H1 (cell line): ENCODE measurements around the gene SNAPC2. TPM values are rescaled to one million over a fixed set of nuclear protein-coding genes. Genes with fewer than 3 reads are reported as not detected.

Source experiments
- CTCF ChIA-PET: fragments of 300-600 bp; sonication (Branson Sonifier 250); formaldehyde crosslinking; loops from one replicate; lab custom pipeline; 2021; ENCODE audit not compliant: partially characterized antibody; lab: Charles Lee
- POLR2A ChIA-PET: fragments of 300-600 bp; sonication (Branson Sonifier 250); formaldehyde crosslinking; loops from one replicate; lab custom pipeline; 2021; ENCODE audit warnings: inconsistent platforms; ENCODE audit not compliant: partially characterized antibody; lab: Charles Lee
- DNase-seq, 2 experiments: peaks; one replicate each; pipeline versions ENCODE4 v3.0.0 to v3.0.0-alpha.2; 2010 to 2022; ENCODE audit warnings: low spot score in 2 of 2, low read depth in 1 of 2, mixed read lengths in 1 of 2
- FAIRE-seq: peaks from 2 replicates; lab custom pipeline; 2011; peaks lifted over from hg19 to GRCh38; lab: Jason Lieb, UNC
- H2AFZ ChIP-seq: 2 replicates; pipeline ENCODE4 v1.8.1; 2012; ENCODE audit warnings: low read length, inconsistent platforms
- H2AK5ac ChIP-seq: 2 replicates; pipeline ENCODE4 v1.6.1; 2013; ENCODE audit warnings: low read depth, low read length
- H2BK120ac ChIP-seq: replicated peaks from 2 replicates; pipeline ENCODE3; 2013; ENCODE audit warnings: low read depth, low read length, inconsistent platforms
- H2BK12ac ChIP-seq: 2 replicates; pipeline ENCODE4 v1.6.1; 2013; ENCODE audit warnings: low read depth, low read length
- H2BK15ac ChIP-seq: 2 replicates; pipeline ENCODE4 v1.6.1; 2013; ENCODE audit warnings: low read length
- H2BK20ac ChIP-seq: 2 replicates; pipeline ENCODE4 v1.6.1; 2013; ENCODE audit warnings: low read length
- H2BK5ac ChIP-seq: 2 replicates; pipeline ENCODE4 v1.6.1; 2013; ENCODE audit warnings: low read depth, low read length
- H3K14ac ChIP-seq: 2 replicates; pipeline ENCODE4 v1.6.1; 2013; ENCODE audit warnings: inconsistent platforms; ENCODE audit not compliant: insufficient read length
- H3K18ac ChIP-seq: 2 replicates; pipeline ENCODE4 v1.6.1; 2013; ENCODE audit warnings: low read length; ENCODE audit errors: extremely low read depth
- H3K23ac ChIP-seq: 2 replicates; pipeline ENCODE4 v1.6.1; 2013; ENCODE audit warnings: inconsistent platforms; ENCODE audit not compliant: insufficient read length
- H3K23me2 ChIP-seq: 2 replicates; pipeline ENCODE4 v1.6.1; 2013; ENCODE audit warnings: low read depth, low read length
- H3K27ac ChIP-seq: 2 replicates; pipeline ENCODE4 v1.6.1; 2011; ENCODE audit warnings: low read depth, low read length, inconsistent platforms
- H3K27me3 ChIP-seq, 4 experiments: replicated peaks in 1 of 4; 1 replicate in 1 of 4; 2 replicates in 3 of 4; pipeline versions ENCODE4 v1.6.1 to v1.8.1; 2011 to 2013; ENCODE audit warnings: low read length in 3 of 4, mild to moderate bottlenecking in 3 of 4, inconsistent platforms in 2 of 4, mixed read lengths in 2 of 4, moderate library complexity in 1 of 4; ENCODE audit not compliant: control insufficient read depth in 3 of 4, insufficient read depth in 3 of 4; ENCODE audit errors: extremely low read depth in 1 of 4
- H3K36me3 ChIP-seq, 4 experiments: 2 replicates each; pipeline versions ENCODE4 v1.6.1 to v1.8.1; 2011 to 2013; ENCODE audit warnings: mild to moderate bottlenecking in 4 of 4, low read length in 3 of 4, moderate library complexity in 2 of 4, control low read depth in 1 of 4, inconsistent platforms in 1 of 4; ENCODE audit not compliant: insufficient read depth in 4 of 4, control insufficient read depth in 2 of 4
- H3K4ac ChIP-seq: replicated peaks from 2 replicates; pipeline ENCODE3; 2013; ENCODE audit warnings: low read length, low read depth, mixed read lengths, inconsistent platforms; ENCODE audit not compliant: insufficient read length
- H3K4me1 ChIP-seq, 4 experiments: replicated peaks in 1 of 4; 1 replicate in 1 of 4; 2 replicates in 3 of 4; pipeline versions ENCODE4 v1.6.1 to v1.8.1; 2011 to 2013; ENCODE audit warnings: low read length in 3 of 4, inconsistent platforms in 2 of 4, mixed read lengths in 1 of 4; ENCODE audit not compliant: insufficient read depth in 4 of 4, control insufficient read depth in 3 of 4
- H3K4me2 ChIP-seq, 2 experiments: 2 replicates each; pipeline versions ENCODE4 v1.6.1 to v1.8.1; 2011 to 2013; ENCODE audit warnings: low read depth in 2 of 2, low read length in 2 of 2, control low read depth in 1 of 2, inconsistent platforms in 1 of 2, mild to moderate bottlenecking in 1 of 2; ENCODE audit not compliant: insufficient read depth in 1 of 2
- H3K4me3 ChIP-seq, 4 experiments: fragments of 200-600, 300-600 bp in 1 of 4; sonication (generic), shearing (Covaris generic), sonication (Bioruptor Twin) in 1 of 4; 2 replicates each; pipeline versions ENCODE4 v1.5.1 to v1.8.1; 2011 to 2016; ENCODE audit warnings: low read length in 4 of 4, low read depth in 3 of 4, control low read depth in 2 of 4, inconsistent platforms in 2 of 4, mild to moderate bottlenecking in 2 of 4, mixed read lengths in 1 of 4, moderate library complexity in 1 of 4; ENCODE audit not compliant: insufficient read depth in 2 of 4; ENCODE audit errors: extremely low read depth in 1 of 4
- H3K56ac ChIP-seq: replicated peaks from 2 replicates; pipeline ENCODE3; 2013; ENCODE audit warnings: low read depth, mild to moderate bottlenecking, mixed read lengths, low read length, inconsistent platforms; ENCODE audit not compliant: insufficient read length
- H3K79me1 ChIP-seq: 2 replicates; pipeline ENCODE4 v1.6.1; 2013; ENCODE audit warnings: low read depth, low read length, control low read depth
- H3K79me2 ChIP-seq, 2 experiments: 2 replicates each; pipeline versions ENCODE4 v1.6.1 to v1.8.1; 2012 to 2013; ENCODE audit warnings: low read length in 2 of 2, mild to moderate bottlenecking in 2 of 2, inconsistent platforms in 1 of 2; ENCODE audit not compliant: insufficient read depth in 2 of 2, control insufficient read depth in 1 of 2
- H3K9ac ChIP-seq, 4 experiments: replicated peaks in 1 of 4; 1 replicate in 1 of 4; 2 replicates in 3 of 4; pipeline versions ENCODE4 v1.6.1 to v1.8.1; 2011 to 2013; ENCODE audit warnings: low read depth in 3 of 4, low read length in 3 of 4, control low read depth in 2 of 4, mild to moderate bottlenecking in 2 of 4, moderate library complexity in 2 of 4, inconsistent platforms in 1 of 4; ENCODE audit errors: extremely low read depth in 1 of 4
- H3K9me3 ChIP-seq, 2 experiments: 2 replicates each; pipeline versions ENCODE4 v1.6.1 to v1.8.1; 2012 to 2013; ENCODE audit warnings: mild to moderate bottlenecking in 2 of 2, moderate library complexity in 2 of 2, control low read depth in 1 of 2, inconsistent platforms in 1 of 2, low read depth in 1 of 2, low read length in 1 of 2, mixed read lengths in 1 of 2; ENCODE audit not compliant: insufficient read depth in 2 of 2
- H4K20me1 ChIP-seq, 2 experiments: replicated peaks in 1 of 2; 2 replicates each; pipeline versions ENCODE3 to v1.8.1; 2011 to 2013; ENCODE audit warnings: inconsistent platforms in 2 of 2, low read length in 2 of 2, mild to moderate bottlenecking in 1 of 2; ENCODE audit not compliant: insufficient read depth in 2 of 2, control insufficient read depth in 1 of 2
- H4K5ac ChIP-seq: 2 replicates; pipeline ENCODE4 v1.6.1; 2013; ENCODE audit warnings: low read length, low read depth, mixed read lengths, inconsistent platforms; ENCODE audit not compliant: insufficient read length
- H4K8ac ChIP-seq: 2 replicates; pipeline ENCODE4 v1.8.0; 2013; ENCODE audit warnings: mild to moderate bottlenecking, moderate library complexity, low read length, inconsistent platforms; ENCODE audit not compliant: insufficient read depth; ENCODE audit errors: extremely low read depth
- H4K91ac ChIP-seq: replicated peaks from 2 replicates; pipeline ENCODE3; 2013; ENCODE audit warnings: low read length, mixed read lengths, inconsistent platforms; ENCODE audit not compliant: insufficient read length
- BRCA1 ChIP-seq: IDR thresholded peaks from 2 replicates; pipeline ENCODE4 v1.6.1; 2012; ENCODE audit warnings: low read depth, low read length, improper control_type of control experiment
- CBX8 ChIP-seq: fragments of 300-800, 300-1000 bp; sonication (generic); IDR thresholded peaks from 2 replicates; pipeline ENCODE4 v1.7.1; 2016; ENCODE audit warnings: low read depth, low read length, borderline replicate concordance
- CHD2 ChIP-seq: IDR thresholded peaks from 2 replicates; pipeline ENCODE4 v1.6.1; 2012; ENCODE audit warnings: low read length, improper control_type of control experiment
- RAD21 ChIP-seq, 2 experiments: IDR thresholded peaks in 1 of 2; conservative IDR thresholded peaks in 1 of 2; 2 replicates each; pipeline ENCODE4 v1.6.1; 2011; ENCODE audit warnings: low read depth in 2 of 2, low read length in 2 of 2, improper control_type of control experiment in 1 of 2, inconsistent platforms in 1 of 2, mild to moderate bottlenecking in 1 of 2, moderate library complexity in 1 of 2
- RBBP5 ChIP-seq: IDR thresholded peaks from 2 replicates; pipeline ENCODE4 v1.7.1; 2012; ENCODE audit warnings: low read depth, mild to moderate bottlenecking, inconsistent platforms, low read length, moderate library complexity, borderline replicate concordance
- TAF7 ChIP-seq: optimal IDR thresholded peaks from 2 replicates; pipeline ENCODE3; 2011; ENCODE audit warnings: low read depth, mild to moderate bottlenecking, inconsistent platforms, low read length, moderate library complexity, borderline replicate concordance
- WGBS, 2 experiments: shearing (Covaris generic) in 1 of 2; methylation state at CpG; one replicate each; pipeline versions ENCODE4 v1.1.6 to v1.1.7; 2013 to 2015; ENCODE audit warnings: low lambda C conversion rate in 2 of 2, mixed read lengths in 2 of 2, inconsistent platforms in 1 of 2, low coverage in 1 of 2, missing lambda C conversion rate in 1 of 2; ENCODE audit not compliant: insufficient replicate concordance in 2 of 2, insufficient coverage in 1 of 2, insufficient read length in 1 of 2; ENCODE audit errors: extremely low coverage in 1 of 2, missing lambda C conversion rate in 1 of 2; 5-methylcytosine and 5-hydroxymethylcytosine counted together
- polyA plus RNA-seq, 7 experiments: library from polyadenylated mRNA; depleted of rRNA in 3 of 7; stranded (reverse) in 5 of 7; unstranded in 2 of 7; fragments of >200 nt in 5 of 7; fragments of 200-250 nt in 2 of 7; gene quantifications; 1 replicate in 5 of 7; 2 replicates in 1 of 7; 4 replicates in 1 of 7; pipeline versions ENCODE4 v1.2.1 to v1.2.3, GENCODE V29; 2011 to 2013; ENCODE audit warnings: missing spikeins in 2 of 7, mixed read lengths in 2 of 7
- total RNA-seq: library from RNA; stranded (reverse); fragmentation: NEBNext Ultra II Directional; extraction: Animal tissue kit (Norgen Biotek cat#: 25700); gene quantifications from 2 replicates; pipeline ENCODE4 v1.2.1, GENCODE V29; 2021

The SNAPC2 gene
- total and polyA plus RNA-seq, 2 of the 8 experiments (the other 6 are each of a cell fraction or from before 2014, with no cell fraction given), result 18.2 to 20.3 TPM

DNA sequence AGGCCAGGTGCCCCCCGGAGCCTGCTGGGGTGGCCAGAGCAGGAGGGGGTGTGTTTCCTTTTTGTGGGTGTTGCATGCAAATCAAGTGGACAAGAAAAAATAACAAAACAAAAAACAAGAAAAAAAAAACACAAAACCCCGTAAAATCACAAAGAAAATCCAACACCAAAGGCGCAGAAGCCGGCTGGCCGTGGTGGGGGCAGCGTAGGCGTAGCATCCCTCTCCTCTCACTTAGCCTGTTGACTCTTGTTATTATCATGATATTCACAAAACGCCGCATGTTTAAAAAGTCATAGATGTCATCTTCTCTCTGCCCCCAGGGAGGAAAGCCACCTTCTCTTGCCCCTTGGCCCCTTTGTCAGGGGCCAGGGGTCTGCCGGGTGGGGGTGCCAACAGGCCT, 6.5 kb upstream of the SNAPC2 start:
- Histone ChIP-seq H3K79me2 (no peaks in the 10 kb centered on the region), H2BK120ac (no peak overlapping the region), H3K79me1 (0 out of 2 replicates have a peak, but pooled peaks cover 2% of the 10 kb centered on the region), H3K23me2 (peaks cover 13% of the 10 kb centered on the region; the same call in 1 of the 2 replicates), H3K9ac (no peak overlapping the region), H3K36me3 (peaks cover 5 to 30% (median 16%) of the 10 kb centered on the region in 4 experiments; a peak in 4 of 8 replicates), H3K4ac (no peak overlapping the region), H3K23ac (no peak overlapping the region), H4K20me1 (peaks cover 2 to 11% of the 10 kb centered on the region in 2 experiments), H2BK15ac (no peak overlapping the region), H3K27me3 (peaks cover 17 to 42% (median 35%) of the 10 kb centered on the region in 4 experiments; a peak in 6 of 7 replicates), H2BK12ac (no peak overlapping the region), H3K4me2 (no peak overlapping the region), H4K8ac (no peak overlapping the region), H3K4me1 (peaks cover 0 to 9% (median 7%) of the 10 kb centered on the region in 4 experiments; a peak in 5 of 7 replicates), H3K27ac (no peak overlapping the region), H3K56ac (no peak overlapping the region), H4K5ac (no peak overlapping the region), H2AFZ (no peak overlapping the region), H2AK5ac (no peak overlapping the region), H3K9me3 (no peaks in the 10 kb centered on the region), H3K4me3 (no peak overlapping the region), H2BK5ac (no peak overlapping the region), H4K91ac (no peak overlapping the region), H2BK20ac (no peak overlapping the region), H3K18ac (no peak overlapping the region), H3K14ac (no peak overlapping the region)
- no peak for FAIRE-seq
- CTCF ChIA-PET, result interaction anchor here (2.3 kb wide), 1 partner anchor 45 kb away, joined by 9 read pairs; no protein-coding TSS in a partner anchor
- no peak for DNase-seq
- WGBS, 2 experiments, result 89% methylated on average over 9 of the region's 10 CpGs; no CpG with 5 or more reads in 1 of the 2 experiments
- TF ChIP-seq RAD21 (IDR thresholded peaks at IDR 0.05 in 1 of 2, conservative IDR thresholded peaks at IDR 0.05 in 1 of 2; ENCODE audit: low read depth in 2 of 2, low read length in 2 of 2) (no peak), RBBP5 (no peak), CBX8 (no peak), CHD2 (no peak), TAF7 (no peak), BRCA1 (no peak)
- POLR2A ChIA-PET, result interaction anchor here (1.4 to 2.3 kb wide), 2 partner anchors 17 to 45 kb away, joined by 3 to 7 read pairs; no protein-coding TSS in a partner anchor
